ENCODE measurements around the gene ASCC3.
"Not testable (repeated sequence)": the region's sequence is repeated elsewhere in the genome, so short reads cannot be mapped to it uniquely, and the experiment has no call there.

The ASCC3 gene

DNA sequence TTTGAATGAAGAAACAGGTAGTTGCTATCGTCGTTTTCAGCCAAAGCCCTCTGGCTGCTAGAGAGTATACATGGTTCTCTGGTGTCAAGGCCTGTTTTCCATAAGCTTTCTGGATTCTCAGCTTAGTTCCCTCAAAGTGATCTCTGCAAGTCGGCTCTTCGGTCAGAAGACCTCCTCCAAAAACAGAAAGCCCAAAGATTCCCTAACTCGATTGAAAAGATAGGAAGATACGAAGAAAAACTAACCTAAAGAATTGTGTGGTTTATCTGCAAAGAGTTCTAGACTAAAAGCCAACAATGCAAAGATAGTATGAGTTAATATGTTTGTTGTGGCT is 545 bp upstream of the ASCC3 start:
- DNase-seq = no peak

DNA sequence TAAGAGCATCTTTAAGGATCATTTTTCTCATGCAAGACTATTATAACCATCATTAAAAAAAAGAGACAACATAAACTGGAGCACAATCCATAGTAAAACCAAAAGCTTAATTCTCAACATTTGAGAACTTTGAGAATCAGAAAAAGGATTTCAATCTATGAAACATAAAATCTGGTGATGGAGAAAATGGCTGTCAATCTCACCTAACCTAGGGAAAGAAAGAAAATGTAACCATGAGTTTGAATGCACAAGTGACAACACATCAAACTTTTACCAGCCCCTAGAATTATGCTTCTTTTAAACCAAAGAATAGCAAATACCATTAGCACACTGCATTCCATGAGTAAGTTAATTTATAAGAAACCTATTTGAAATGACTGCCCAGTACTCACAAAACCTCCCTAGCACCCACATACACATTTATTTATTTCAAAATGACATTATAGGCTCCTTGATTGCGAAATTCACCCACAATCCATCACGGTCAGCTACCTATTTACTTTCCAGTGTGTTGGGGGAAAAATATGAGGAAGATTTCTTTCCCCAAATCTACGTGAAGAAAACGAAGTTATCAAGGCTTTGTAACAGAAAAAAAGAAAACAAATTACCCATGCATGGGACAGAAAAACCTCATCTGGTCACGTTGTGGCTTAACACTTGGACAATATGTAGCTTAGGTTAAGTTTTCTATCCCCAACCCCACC is 828 bp downstream of the ASCC3 start:
- DNase-seq = no peak

DNA sequence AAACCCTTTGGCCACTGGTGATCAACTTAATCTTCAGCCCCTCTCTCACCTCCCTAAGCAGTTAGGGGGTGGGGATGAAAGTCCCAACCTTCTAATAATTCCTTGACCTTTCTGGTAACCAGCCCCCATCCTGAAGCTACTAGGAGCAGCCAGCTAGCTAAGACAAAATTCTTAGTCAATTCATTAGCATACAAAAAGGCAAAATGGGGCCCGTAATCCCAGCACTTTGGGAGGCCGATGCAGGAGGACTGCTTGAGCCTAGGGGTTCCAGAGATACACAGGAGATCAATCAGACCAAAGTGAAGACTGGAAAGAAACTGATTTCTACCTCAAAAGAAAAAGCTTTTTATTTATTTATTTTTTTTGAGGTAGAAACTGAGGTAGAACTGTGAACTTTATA is 1.8 kb downstream of the ASCC3 start:
- DNase-seq = no peak

DNA sequence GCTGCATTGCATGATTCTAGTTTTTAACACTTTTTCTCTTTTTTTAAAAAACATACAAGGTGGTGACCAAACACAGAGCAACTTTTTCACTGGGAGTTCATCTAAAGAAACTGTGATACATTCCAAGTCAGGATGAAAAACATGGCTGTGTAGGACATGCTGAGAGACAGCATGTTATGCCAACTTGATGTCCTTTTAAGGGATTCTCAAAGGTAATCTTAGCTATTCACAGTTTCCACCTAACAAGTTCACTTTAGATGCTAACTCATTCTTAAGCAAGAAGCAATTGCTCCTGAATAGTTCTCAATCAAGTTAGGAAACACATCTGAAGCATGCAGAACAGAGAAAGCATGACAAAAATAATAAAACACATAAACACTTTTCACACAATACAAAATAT is 3.3 kb downstream of the ASCC3 start:
- DNase-seq = no peak

DNA sequence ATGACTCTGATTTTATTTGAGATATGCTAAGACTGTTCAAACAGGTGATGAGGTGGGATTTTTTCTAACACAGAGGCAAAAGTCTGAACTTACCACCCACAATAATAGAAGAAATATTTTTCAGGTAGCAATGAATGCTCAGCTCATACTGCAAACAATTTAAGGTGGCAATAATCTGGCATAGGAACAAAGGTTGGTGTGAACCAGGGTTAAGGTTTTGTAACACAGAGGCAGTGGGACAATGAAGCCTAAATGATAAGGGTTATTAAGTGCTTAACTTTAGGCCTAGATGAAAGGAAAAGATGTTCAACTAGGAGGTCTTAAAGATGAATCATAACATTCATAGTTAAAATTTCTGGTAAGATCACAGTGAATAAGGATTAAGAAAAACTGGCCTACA is 4.9 kb downstream of the ASCC3 start:
- DNase-seq = no peak

DNA sequence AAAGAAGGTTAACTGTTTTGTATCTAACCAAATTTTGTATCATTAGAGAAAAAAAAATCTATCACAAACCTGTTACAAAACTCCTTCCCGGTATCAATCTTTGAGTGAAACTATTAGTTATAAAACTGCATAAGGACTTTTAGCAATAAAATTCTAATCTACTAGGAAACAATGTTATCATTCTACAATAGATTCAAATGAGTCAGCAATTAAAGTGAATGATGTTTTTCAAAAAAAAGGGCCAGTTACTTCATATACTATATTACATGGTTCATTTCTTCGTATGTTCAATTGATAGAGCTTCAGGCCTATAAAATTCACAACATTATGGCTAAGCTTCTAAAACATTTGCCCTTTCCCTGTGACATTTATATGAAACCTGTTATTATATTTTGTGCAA is 15.6 kb downstream of the ASCC3 start:
- no peak for DNase-seq

DNA sequence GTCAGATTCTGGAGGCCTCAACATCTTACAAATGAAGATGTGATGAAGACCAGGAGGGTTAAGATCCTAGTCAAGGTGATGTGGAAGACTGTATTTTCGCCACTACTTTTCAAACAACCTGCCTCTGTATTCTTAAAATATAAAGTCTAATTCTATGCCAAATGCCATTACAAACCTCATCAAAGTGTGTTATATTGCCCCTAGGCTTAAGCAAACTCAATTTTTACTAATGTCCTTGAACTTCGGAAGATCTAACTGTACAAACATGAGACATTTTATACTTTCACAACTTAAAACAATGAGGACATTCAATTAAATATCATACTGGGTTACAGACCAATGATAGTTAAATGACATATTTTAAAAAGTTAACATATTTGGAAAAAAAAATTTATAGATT is 19.1 kb downstream of the ASCC3 start:
- DNase-seq = no peak

DNA sequence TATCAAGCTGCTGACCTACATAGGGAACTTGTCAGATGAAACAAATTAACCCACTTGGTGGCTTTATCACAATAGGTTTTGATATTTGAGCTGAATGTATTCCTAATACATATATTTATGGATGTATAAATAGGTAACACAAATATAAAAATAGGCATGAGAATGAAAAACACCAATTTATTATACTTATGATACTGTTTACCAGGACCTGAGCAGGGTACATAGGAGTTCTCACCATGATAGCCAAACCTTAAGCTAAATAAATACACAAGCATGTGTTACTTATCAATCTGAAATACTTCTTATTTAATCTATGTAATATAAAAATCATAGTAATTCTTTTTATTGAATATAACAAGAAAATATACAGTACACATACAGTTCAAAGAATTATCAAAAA is 25.0 kb downstream of the ASCC3 start:
- no peak for DNase-seq

DNA sequence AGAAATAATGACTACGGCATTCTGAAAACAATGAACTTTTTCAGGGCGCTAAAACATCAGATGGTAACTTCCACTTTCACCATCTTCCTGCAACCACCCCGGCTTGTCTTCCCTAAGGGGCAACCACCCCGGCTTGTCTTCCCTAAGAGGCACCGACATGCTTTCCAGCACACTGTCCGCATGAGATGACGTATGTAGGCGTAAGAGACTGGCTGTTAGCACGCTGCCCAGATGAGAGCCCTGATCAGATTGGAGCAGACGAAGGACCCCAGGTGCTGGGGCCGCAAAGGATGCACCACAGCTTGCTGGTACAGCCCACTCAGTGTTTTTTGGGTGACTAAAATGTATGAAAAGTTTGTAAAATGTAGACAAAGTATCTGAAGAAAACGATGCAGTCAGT is 29.3 kb downstream of the ASCC3 start:
- DNase-seq = no peak

DNA sequence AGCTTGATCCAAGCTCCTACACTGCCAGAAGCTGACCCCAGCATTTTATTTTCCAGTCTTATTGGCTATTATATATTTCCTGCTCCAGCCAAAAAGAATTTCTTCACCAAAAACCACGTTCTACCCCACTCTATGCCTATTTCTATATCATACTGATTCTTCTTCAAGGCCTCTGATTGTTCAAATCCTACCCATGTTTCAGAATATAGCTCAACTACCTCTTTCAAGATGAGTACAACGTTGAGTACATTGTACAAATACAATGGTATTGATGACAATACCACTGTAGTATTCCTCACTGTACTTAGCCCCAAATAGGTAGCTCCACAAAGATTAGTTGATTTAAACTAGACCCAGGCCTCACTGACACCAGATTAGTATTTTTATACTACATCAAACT is 31.0 kb downstream of the ASCC3 start:
- no peak for DNase-seq

DNA sequence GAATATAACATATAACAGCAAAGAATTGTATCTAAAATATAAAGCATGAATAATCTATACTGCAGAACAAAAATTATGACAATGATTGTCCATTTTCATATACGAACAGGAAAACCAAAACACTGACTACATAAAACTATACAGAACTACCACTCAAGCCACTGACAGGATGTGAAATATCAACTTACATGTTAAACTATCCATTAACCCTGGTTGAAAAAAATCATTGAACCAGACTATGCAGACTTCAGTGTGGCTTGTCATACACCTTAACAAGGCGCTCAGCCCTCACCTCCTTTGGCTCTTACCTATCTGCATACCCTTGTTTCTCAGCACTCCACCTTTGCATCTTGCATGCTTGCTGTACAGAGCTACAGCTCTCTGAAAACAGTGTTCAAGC is 34.9 kb downstream of the ASCC3 start:
- DNase-seq = no peak

DNA sequence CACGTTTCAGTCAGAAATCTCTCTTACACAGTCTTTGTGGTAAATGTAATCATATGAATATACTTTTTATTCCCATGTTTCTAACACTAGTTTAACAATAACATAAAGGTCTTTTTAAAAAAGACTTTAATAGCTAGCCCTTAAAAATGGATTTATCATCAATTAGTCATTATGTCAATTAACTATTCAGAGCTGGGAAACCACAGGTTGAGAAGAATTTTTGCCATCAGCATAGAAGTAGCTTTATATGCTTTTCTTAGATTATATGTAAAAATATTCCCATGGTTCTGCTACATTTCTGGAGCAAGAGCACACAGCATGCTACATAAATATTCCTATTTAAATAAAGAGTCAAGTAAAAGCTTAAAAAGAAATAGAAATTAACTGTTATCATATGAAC is 35.5 kb downstream of the ASCC3 start:
- no peak for DNase-seq

DNA sequence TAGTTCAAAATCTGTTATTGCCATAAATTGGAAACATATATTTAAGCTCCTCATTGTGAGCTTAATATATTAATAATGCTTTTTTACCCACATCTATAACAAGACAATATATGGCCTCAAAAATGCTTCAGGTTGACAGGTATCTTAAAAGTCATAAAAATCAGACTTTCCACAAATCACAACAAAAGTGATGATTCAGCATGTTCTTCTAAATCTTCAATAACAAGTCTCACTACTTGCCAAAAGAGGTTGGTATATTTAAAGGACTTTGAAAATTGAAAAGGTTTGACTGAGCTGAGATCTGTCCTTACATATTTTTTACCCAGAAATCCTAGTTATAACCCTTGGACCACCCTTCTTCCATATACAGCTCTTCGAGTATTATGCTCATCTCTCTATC is 41.7 kb downstream of the ASCC3 start:
- DNase-seq = no peak

DNA sequence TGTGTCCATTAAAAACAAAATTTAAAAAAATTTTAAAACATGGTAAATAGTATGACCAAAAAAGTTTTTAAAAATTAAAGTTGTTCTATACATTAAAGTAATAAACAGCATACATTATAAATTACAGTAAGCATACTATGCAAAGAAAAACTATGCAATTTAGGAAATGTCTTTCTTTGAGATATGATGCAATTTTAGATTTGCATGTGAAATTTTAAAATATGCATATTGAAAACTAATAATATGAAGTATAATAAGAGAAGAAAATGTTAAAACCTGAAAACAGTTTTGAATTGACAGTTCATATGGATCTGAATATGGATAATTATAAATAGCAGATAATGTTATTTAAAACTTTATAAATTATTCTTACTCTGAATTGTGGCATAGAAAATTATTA is 43.1 kb downstream of the ASCC3 start:
- no peak for DNase-seq

DNA sequence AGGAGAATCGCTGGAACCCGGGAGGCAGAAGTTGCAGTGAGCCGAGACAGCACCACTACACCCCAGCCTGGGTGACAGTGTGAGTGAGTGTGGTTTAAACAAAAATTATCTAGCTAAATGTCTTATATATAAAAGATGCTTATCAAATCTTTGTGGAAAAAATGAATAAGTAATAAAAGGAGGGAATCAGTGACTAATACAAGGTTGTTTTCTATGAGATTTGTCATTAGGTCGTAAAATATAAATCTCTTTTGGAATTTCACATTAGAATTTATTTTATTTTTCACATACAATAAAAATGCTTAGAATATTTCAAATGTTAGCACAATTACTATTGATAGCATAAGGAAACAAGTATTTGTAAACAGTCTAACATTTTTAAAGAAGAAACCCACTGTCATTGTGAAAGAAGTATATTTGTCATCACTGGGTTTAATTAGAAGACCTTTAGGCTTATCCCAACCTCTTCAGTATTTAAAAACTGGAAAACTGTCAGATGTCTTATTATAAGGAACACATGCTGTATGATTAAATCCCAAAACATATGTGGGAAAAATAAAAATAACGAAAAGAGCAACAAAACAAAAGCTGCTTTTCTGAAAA is 47.1 kb downstream of the ASCC3 start:
- no peak for DNase-seq

DNA sequence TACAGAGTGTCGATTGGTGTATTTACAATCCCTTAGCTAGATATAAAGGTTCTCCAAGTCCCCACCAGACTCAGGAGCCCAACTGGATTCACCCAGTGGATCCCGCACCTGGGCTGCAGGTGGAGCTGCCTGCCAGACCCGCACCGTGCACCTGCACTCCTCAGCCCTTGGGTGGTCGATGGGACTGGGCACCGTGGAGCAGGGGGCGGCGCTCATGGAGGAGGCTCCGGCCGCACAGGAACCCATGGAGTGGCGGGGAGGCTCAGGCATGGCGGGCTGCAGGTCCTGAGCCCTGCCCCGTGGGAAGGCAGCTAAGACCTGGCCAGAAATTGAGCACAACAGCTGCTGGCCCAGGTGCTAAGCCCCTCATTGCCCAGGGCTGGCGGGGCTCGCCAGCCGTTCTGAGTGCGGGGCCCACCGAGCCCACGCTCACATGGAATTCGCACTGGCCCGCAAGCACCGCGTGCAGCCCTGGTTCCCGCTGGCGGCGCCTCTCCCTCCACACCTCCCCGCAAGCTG is 52.0 kb downstream of the ASCC3 start:
- not testable (repeated sequence) for DNase-seq

DNA sequence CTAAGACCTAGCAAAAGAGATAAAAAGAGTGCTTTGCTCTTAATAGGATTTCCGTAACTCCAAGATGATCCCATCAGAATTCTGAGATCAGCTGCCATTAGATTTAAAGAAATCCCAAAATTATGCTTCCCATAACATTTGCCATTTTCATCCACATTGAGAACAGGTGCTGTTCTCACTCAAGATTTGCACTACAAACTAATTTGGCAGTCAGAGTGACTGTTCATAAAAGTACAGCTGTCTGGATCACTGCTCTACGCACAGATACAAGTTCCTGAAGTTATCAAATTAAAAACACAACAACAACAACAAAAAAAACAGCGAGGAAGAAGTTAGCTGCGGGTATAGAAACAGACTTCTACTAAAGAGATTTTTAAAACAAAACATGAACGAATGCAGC is 58.1 kb downstream of the ASCC3 start:
- no peak for DNase-seq

DNA sequence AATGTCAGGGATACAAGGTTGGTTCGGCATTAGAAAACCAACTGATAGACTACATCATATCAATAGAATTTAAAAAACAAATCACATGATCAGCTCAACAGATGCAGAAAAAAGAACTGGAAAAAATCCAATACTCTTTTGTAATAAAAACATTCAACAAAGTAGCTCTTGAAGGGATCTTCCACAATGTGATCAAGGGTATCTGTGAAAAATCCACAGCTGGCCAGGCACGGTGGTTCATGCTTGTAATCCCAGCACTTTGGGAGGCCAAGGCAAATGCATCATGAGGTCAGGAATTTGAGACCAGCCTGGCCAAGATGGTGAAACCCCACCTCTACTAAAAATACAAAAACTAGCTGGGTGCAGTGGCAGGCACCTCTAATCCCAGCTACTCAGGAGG is 63.1 kb downstream of the ASCC3 start:
- DNase-seq = no peak

DNA sequence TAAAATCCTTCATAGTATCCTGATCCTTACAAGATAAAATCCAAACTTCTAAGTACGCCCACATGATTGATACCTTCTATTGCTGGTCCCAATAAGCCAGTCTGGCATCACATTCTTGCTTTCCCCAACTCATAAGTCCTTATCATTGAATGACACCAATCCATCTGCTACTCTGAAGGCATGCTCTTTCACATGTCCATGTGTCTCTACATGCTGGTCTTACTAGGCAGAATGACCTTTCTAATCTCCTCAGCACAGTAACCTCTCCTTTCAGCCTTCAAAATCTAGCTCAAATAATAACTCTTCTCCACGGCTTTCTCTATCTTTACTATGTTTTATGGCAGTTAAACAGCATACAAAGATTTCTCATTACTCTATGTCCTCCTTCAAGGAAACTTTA is 71.1 kb downstream of the ASCC3 start:
- DNase-seq = no peak

DNA sequence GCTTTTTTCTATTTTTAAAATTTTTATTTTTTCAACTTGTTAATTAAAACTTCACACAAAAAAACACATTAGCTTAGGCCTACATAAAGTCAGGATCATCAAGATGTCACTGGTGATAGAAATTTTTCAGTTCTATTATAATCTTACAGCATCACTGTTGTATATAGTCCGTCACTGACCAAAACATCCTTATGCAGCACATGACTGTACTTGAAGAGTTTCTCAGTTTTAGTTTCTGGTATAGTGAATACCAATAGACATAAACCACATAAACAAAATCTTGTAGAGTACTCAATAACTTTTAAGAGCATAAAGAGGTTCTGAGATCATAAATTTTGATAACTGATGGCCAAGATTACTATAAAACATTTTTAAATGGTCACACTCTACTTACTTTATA is 71.8 kb downstream of the ASCC3 start:
- DNase-seq = no peak

DNA sequence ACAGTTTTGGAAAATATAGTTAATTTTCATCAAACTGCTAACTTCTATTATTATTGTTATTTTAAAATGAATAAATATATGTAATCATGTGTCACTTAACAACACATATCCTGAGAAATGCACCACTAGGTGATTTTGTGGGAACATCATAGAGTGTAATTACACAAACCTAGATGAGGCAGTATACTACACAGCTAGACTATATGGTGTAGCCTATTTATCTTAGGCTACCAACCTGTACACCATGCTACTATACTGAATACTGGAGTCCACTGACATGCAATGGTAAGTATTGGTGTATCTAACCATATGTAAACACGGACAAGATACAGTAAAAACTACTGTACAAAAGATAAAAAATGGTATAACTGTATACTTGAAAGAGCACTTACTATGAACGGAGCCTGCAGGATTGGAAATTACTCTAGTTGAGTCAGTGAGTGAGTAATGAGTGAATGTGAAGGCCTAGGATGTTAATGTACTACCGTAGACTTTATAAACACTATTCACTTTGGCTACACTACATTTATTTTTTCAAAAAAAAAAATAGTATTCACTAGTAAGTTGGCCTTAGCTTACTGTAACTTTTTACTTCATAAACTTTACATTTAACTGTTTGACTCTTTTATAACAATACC is 72.4 kb downstream of the ASCC3 start:
- no peak for DNase-seq

DNA sequence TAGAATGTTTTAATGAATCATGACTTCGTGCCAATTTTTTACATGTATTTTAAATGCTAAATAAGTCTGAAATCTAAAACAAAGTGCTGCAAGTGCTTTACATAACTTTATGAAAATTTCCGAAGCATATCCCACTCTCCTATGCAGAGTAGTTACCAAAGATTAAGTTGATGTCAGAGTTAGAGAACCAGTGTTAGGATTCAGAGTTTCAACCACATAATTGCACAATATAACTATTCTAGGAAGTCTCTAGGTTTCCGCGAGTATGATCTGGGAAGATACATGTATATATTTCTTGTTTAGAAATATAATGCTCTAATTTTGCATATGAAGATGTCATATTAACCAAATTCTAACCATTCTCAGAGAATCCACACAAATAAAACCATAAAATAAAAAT is 74.8 kb downstream of the ASCC3 start:
- no peak for DNase-seq

DNA sequence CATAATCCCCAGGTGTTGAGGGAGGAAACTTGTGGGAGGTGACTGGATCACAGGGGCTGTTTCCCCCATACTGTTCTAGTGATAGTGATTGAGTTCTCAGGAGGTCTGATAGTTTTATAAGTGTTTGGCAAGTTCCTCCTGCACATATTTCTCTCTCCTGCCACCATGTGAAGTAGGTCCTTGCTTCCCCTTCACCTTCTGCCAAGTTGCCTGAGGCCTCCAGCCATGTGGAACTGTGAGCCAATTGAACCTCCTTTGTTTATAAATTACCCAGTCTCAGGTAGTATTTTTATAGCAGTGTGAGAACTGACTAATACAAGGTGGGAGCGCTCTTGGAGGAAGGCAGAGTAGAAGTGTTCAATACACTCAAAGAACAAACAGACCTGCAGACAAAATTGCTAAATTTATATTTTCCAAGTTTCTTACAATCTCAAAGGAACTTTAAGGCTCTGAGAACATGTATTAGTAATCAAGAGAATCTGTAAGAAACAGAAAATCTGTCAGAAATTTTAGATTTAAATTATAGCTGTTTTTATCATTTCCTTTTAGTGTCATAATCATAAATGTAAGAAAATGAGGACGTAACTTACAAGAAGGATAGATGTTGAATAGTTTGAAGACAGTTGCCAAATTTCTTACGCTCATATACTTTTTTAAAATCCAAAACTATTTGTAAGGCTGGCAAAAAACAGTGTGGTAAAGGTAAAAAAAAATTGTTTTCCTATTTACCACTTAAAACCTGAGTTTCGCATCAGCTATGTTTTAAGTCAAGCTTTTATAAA is 77.7 kb downstream of the ASCC3 start:
- DNase-seq = no peak

DNA sequence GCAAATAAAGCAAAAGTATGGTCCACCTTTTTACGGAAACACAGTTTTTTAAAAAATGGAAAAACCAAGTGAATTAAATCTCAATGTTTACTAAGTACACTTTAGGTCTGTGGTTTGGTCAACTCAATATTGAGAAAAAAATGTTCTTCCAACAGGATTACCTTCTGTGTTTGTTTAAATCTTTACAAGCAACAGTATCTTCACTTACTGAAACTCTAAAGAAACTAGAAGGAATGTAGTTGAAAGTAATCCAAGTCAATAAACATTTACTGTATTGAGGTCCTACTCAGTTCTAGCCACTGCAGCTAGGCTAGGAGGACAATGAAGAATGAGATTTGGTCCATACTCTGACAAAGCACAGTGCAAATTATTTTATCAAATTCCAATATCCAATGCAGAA is 80.1 kb downstream of the ASCC3 start:
- no peak for DNase-seq
